ENCODE data around the gene STARD13.

The STARD13 gene

DNA sequence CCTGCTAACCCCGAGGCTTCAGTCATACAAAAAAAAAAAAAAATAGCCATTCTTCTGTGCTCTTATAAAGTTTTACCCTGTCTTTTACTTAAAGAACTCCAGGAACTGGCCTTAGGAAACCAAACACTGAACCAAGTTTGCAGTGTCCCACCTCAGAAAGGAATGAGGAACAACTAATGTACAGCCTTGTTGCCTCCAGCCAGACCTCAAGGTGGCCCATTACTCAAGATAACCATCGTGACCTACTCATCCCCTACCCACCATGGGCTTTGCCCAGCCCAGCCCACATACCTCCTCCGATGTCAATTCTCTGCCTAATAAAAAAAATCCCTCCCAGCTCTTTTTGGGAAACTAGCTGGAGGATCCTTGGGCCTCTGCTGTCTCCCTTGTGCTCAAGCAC lies 133.2 kb downstream of the STARD13 start:
- Histone ChIP-seq H3K27me3 (ENCODE audit: low read length) (no peaks in the 10 kb centered on the region), H3K9ac (ENCODE audit: low read length) (no peak overlapping the region), H3K79me2 (ENCODE audit: insufficient read depth, low read length) (no peaks in the 10 kb centered on the region), H4K20me1 (ENCODE audit: low read depth, low read length) (no peaks in the 10 kb centered on the region), H3K4me2 (ENCODE audit: low read depth, low read length, poor library complexity, severe bottlenecking) (no peak overlapping the region), H3K9me2 (replicated peaks; ENCODE audit: insufficient read depth, low read length) (no peaks in the 10 kb centered on the region), H3K9me3 (ENCODE audit: insufficient read depth, low read length) (no peaks in the 10 kb centered on the region), H2AFZ (ENCODE audit: low read depth, low read length, severe bottlenecking) (no peak overlapping the region), H3K36me3 (ENCODE audit: low read length) (no peaks in the 10 kb centered on the region), H3F3A (ENCODE audit: insufficient read depth) (no peaks in the 10 kb centered on the region), H3K4me3 (ENCODE audit: insufficient read depth, low read length, poor library complexity, severe bottlenecking) (no peak overlapping the region), H3K27ac (ENCODE audit: low read depth, low read length) (no peak overlapping the region)
- TF ChIP-seq, protein P1, sequence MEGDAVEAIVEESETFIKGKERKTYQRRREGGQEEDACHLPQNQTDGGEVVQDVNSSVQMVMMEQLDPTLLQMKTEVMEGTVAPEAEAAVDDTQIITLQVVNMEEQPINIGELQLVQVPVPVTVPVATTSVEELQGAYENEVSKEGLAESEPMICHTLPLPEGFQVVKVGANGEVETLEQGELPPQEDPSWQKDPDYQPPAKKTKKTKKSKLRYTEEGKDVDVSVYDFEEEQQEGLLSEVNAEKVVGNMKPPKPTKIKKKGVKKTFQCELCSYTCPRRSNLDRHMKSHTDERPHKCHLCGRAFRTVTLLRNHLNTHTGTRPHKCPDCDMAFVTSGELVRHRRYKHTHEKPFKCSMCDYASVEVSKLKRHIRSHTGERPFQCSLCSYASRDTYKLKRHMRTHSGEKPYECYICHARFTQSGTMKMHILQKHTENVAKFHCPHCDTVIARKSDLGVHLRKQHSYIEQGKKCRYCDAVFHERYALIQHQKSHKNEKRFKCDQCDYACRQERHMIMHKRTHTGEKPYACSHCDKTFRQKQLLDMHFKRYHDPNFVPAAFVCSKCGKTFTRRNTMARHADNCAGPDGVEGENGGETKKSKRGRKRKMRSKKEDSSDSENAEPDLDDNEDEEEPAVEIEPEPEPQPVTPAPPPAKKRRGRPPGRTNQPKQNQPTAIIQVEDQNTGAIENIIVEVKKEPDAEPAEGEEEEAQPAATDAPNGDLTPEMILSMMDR (IDR thresholded peaks at IDR 0.05; ENCODE audit: insufficient read depth, low read length, poor library complexity, severe bottlenecking): no peak
- TF ChIP-seq EZH2phosphoT487 (conservative IDR thresholded peaks at IDR 0.05; ENCODE audit: low read length): no peak

DNA sequence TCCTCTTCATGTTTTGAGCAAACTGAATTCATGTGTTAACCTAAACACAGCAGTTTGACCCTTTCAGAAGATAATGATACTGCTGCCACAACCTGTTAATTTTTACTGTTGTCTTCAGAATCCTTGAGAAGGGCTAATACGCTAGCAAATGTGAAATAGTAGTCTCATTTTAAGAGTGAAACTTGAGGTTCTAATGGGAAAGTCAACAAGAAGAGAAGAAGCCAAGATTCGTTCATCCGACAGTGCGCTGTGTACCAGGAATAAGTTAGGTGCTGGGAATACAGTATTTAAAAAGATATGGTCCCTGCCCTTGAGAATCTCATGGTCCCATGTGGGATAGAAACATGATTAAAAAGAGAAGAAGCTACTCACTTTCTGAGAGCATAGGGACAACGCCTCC lies 134.9 kb downstream of the STARD13 start:
- H3K79me2 ChIP-seq (ENCODE audit: insufficient read depth, low read length): no peaks in the 10 kb centered on the region

DNA sequence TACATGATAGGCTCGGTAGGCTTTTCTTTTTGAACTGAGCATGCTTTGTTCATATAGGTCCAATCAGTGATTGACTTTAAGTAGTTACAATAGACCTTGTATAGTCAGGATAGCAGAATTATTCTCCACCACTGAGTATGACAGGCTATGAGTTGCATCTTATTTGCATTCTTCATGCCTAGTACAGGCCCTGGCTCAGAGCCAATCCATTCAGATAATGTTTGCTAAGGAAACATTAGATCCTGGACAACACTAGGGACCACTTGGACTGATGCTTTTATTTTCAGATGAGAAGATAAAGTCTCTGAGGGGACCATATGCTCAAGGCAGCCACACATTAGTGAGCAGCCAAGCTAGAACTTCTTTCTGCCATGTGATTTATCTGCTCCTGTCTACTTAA lies 135.4 kb downstream of the STARD13 start:
- Histone ChIP-seq H3K36me3 (ENCODE audit: low read length) (no peaks in the 10 kb centered on the region), H3K27me3 (ENCODE audit: low read length) (no peaks in the 10 kb centered on the region), H3K4me3 (ENCODE audit: insufficient read depth, low read length, poor library complexity, severe bottlenecking) (no peak overlapping the region), H3K9ac (ENCODE audit: low read length) (no peak overlapping the region), H4K20me1 (ENCODE audit: low read depth, low read length) (no peaks in the 10 kb centered on the region), H2AFZ (ENCODE audit: low read depth, low read length, severe bottlenecking) (no peak overlapping the region), H3K4me2 (ENCODE audit: low read depth, low read length, poor library complexity, severe bottlenecking) (no peak overlapping the region), H3K9me2 (replicated peaks; ENCODE audit: insufficient read depth, low read length) (no peaks in the 10 kb centered on the region), H3K27ac (ENCODE audit: low read depth, low read length) (no peak overlapping the region), H3K79me2 (ENCODE audit: insufficient read depth, low read length) (no peaks in the 10 kb centered on the region), H3F3A (ENCODE audit: insufficient read depth) (no peaks in the 10 kb centered on the region), H3K9me3 (ENCODE audit: insufficient read depth, low read length) (no peaks in the 10 kb centered on the region)
- TF ChIP-seq, protein P1 (IDR thresholded peaks at IDR 0.05; ENCODE audit: insufficient read depth, low read length, poor library complexity, severe bottlenecking): no peak
- no peak for TF ChIP-seq EZH2phosphoT487 (conservative IDR thresholded peaks at IDR 0.05; ENCODE audit: low read length)

More for the DNA sequence above, 134.9 kb downstream of the STARD13 start:
- no peak overlapping the region for H3K4me2 ChIP-seq (ENCODE audit: low read depth, low read length, poor library complexity, severe bottlenecking)
- no peaks in the 10 kb centered on the region for H3K9me2 ChIP-seq (replicated peaks; ENCODE audit: insufficient read depth, low read length)
- no peak overlapping the region for H3K27ac ChIP-seq (ENCODE audit: low read depth, low read length)
- no peaks in the 10 kb centered on the region for H3K27me3 ChIP-seq (ENCODE audit: low read length)
- no peaks in the 10 kb centered on the region for H3K36me3 ChIP-seq (ENCODE audit: low read length)
- no peak overlapping the region for H3K4me3 ChIP-seq (ENCODE audit: insufficient read depth, low read length, poor library complexity, severe bottlenecking)
- no peaks in the 10 kb centered on the region for H3K9me3 ChIP-seq (ENCODE audit: insufficient read depth, low read length)
- H3K9ac ChIP-seq (ENCODE audit: low read length): no peak overlapping the region
- no peak overlapping the region for H2AFZ ChIP-seq (ENCODE audit: low read depth, low read length, severe bottlenecking)
- H4K20me1 ChIP-seq (ENCODE audit: low read depth, low read length): no peaks in the 10 kb centered on the region
- TF ChIP-seq EZH2phosphoT487 (conservative IDR thresholded peaks at IDR 0.05; ENCODE audit: low read length): no peak
- TF ChIP-seq, protein P1 (IDR thresholded peaks at IDR 0.05; ENCODE audit: insufficient read depth, low read length, poor library complexity, severe bottlenecking): no peak
- H3F3A ChIP-seq (ENCODE audit: insufficient read depth): no peaks in the 10 kb centered on the region
